ENCODE measurements around the gene SVIL.

The SVIL gene

DNA sequence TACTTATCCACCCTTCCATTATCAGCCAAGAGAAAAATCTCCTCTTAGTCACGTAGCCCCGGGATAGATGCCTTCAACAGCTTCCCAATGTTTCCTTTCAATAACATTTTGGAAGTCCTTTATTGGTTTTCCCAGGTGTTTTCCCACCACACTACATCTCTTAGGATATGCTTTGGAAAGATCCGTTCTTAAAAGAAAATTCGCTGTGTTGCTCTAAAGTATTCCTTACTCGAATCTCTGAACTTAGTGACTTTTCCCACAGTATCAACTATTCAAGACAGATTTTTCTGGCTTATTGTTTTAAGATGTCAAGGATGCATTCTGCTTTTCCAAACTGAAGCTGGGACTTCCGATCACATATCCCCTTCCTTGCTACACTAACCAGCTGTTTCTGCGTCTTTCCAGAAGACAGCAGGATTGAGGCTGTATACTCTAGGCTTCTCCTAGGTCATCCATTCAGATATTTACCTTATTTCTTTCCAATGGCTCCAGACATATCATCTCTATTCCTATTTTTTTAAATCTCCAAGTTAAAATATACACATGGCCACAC, 36.5 kb upstream of the SVIL start:
- H3K4me3 ChIP-seq (ENCODE audit: low read length) = no peak overlapping the region
- TF ChIP-seq, protein P1, sequence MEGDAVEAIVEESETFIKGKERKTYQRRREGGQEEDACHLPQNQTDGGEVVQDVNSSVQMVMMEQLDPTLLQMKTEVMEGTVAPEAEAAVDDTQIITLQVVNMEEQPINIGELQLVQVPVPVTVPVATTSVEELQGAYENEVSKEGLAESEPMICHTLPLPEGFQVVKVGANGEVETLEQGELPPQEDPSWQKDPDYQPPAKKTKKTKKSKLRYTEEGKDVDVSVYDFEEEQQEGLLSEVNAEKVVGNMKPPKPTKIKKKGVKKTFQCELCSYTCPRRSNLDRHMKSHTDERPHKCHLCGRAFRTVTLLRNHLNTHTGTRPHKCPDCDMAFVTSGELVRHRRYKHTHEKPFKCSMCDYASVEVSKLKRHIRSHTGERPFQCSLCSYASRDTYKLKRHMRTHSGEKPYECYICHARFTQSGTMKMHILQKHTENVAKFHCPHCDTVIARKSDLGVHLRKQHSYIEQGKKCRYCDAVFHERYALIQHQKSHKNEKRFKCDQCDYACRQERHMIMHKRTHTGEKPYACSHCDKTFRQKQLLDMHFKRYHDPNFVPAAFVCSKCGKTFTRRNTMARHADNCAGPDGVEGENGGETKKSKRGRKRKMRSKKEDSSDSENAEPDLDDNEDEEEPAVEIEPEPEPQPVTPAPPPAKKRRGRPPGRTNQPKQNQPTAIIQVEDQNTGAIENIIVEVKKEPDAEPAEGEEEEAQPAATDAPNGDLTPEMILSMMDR (conservative IDR thresholded peaks at IDR 0.05; ENCODE audit: low read length) = no peak
- DNase-seq (ENCODE audit: low read depth) = no peak

- DNase-seq (ENCODE audit: low read depth) = no peak
- no peak overlapping the region for H3K4me3 ChIP-seq (ENCODE audit: low read length)
- TF ChIP-seq, protein P1 (conservative IDR thresholded peaks at IDR 0.05; ENCODE audit: low read length) = no peak
Observed at GRCh38 chr10:29670761-29671160, 36.0 kb upstream of the SVIL start.

DNA sequence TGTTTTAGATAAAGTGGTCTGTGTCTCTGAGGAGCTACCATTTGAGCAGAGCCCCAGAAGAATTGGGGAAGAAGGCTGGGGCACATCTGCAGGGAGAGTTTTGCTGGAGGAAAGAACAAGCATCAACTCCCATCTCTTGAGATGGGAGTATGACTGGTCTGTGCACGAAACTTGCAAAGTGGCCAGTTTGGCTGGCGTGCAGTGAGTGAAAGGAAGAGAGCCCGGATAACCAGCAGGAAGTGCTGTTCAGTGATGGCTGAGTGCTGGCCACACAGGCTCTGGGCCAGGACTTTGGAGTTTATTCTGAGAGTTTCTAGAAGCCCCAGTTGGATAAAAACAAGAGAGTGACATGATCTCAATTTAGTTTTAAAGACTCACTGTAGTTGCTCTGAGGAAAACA, 34.4 kb upstream of the SVIL start:
- no peak overlapping the region for H3K4me3 ChIP-seq (ENCODE audit: low read length)
- TF ChIP-seq, protein P1 (conservative IDR thresholded peaks at IDR 0.05; ENCODE audit: low read length) = no peak
- no peak for DNase-seq (ENCODE audit: low read depth)

- TF ChIP-seq, protein P1 (conservative IDR thresholded peaks at IDR 0.05; ENCODE audit: low read length) = no peak
- DNase-seq (ENCODE audit: low read depth) = no peak
- no peak overlapping the region for H3K4me3 ChIP-seq (ENCODE audit: low read length)
Observed at GRCh38 chr10:29668628-29669027, 33.9 kb upstream of the SVIL start.

GRCh38 chr10:29667191-29667590, 32.4 kb upstream of the SVIL start:
- no peak for DNase-seq (ENCODE audit: low read depth)
- TF ChIP-seq, protein P1 (conservative IDR thresholded peaks at IDR 0.05; ENCODE audit: low read length) = no peak
- H3K4me3 ChIP-seq (ENCODE audit: low read length) = no peak overlapping the region

DNA sequence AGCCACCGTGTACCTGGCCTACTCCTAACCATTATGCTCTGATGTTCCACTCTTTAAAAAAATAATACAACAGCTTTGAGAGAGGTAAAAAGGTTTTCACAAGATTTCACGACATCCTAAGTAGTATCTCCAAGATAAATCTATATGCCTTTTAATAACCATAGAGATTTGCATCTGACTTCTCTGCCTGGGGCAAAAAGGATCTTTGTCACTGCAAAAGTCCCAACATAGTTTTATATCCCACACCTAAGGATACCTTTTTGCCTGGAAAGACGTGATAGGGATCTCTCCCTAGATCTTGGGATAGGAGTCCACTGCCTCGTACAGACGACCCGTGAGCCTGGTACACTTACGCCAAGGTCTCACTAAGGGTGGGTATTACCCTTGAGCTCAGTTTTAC, 31.4 kb upstream of the SVIL start:
- TF ChIP-seq, protein P1 (conservative IDR thresholded peaks at IDR 0.05; ENCODE audit: low read length) = no peak
- no peak for DNase-seq (ENCODE audit: low read depth)
- no peak overlapping the region for H3K4me3 ChIP-seq (ENCODE audit: low read length)

- no peak for DNase-seq (ENCODE audit: low read depth)
- TF ChIP-seq, protein P1 (conservative IDR thresholded peaks at IDR 0.05; ENCODE audit: low read length) = no peak
- H3K4me3 ChIP-seq (ENCODE audit: low read length) = no peak overlapping the region
Observed at GRCh38 chr10:29663718-29664117, 28.9 kb upstream of the SVIL start.

All from AG10803 (cell line).